ENCODE results near the gene APH1B. TPM values are rescaled to one million over a fixed set of nuclear protein-coding genes. Genes with fewer than 3 reads are reported as not detected.

The APH1B gene
- total and polyA plus RNA-seq, 2 of the 4 experiments (the other 2 are of a cell fraction), result 7.0 to 7.7 TPM

DNA sequence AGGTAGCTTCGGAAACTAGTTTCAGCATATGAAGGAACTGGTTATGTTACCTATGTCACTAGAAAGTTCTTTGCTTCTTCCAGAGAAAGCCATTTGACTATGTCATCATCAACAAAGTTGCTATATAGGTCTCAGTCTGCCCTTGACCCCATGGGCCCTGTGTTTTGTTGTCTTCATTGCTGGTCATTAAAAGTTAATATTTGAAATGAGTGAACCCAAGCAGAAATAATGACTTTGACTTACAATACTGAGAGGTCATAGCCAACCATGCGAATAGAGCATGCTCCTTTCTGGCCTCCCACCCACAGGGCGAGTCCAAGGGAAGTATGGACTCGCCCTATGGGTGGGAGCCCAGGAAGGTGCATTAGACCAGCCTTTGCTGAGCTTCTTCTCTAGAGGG lies 40.9 kb downstream of the APH1B start:
- Histone ChIP-seq H2BK120ac (ENCODE audit: low read depth, low read length) (no peak overlapping the region), H3K36me3 (ENCODE audit: control insufficient read depth, insufficient read depth, low read length) (no peaks in the 10 kb centered on the region), H3K27ac (ENCODE audit: insufficient read depth, low read length) (no peak overlapping the region), H2AFZ (replicated peaks; ENCODE audit: low read length, poor library complexity) (no peak overlapping the region), H3K23ac (ENCODE audit: low read depth, low read length) (no peak overlapping the region), H2BK5ac (ENCODE audit: low read depth, low read length, poor library complexity, severe bottlenecking) (no peak overlapping the region), H3K4me3 (ENCODE audit: insufficient read depth, low read depth, low read length) (no peak overlapping the region), H3K27me3 (ENCODE audit: control insufficient read depth, insufficient read depth, low read length) (no peaks in the 10 kb centered on the region), H4K8ac (ENCODE audit: low read depth in 2 of 2, low read length in 2 of 2) (no peak overlapping the region), H4K20me1 (ENCODE audit: insufficient read depth, low read length) (no peaks in the 10 kb centered on the region), H3K9me3 (ENCODE audit: control insufficient read depth, insufficient read depth, low read length) (no peaks in the 10 kb centered on the region), H3K18ac (ENCODE audit: low read depth, low read length) (no peak overlapping the region), H2BK15ac (ENCODE audit: low read depth, low read length) (no peak overlapping the region), H4K91ac (ENCODE audit: insufficient read depth, low read depth, low read length) (no peak overlapping the region), H3K79me1 (ENCODE audit: low read depth in 1 of 2, low read length in 2 of 2) (no peaks in the 10 kb centered on the region), H2BK20ac (ENCODE audit: low read depth, low read length) (no peak overlapping the region), H3K9ac (ENCODE audit: low read depth, low read length) (no peak overlapping the region), H3K4me2 (ENCODE audit: low read depth, low read length) (no peak overlapping the region), H2AK9ac (replicated peaks; ENCODE audit: low read depth, low read length, poor library complexity) (no peak overlapping the region), H3K9me1 (ENCODE audit: insufficient read depth, low read length) (no peaks in the 10 kb centered on the region), H3K4ac (ENCODE audit: low read depth, low read length) (no peak overlapping the region), H3K56ac (ENCODE audit: extremely low read depth, insufficient read depth, low read length) (no peak overlapping the region), H2AK5ac (ENCODE audit: low read depth, low read length) (no peak overlapping the region), H3K14ac (replicated peaks; ENCODE audit: low read depth, low read length) (no peak overlapping the region), H4K5ac (ENCODE audit: low read depth, low read length) (no peak overlapping the region), H3K4me1 (ENCODE audit: control insufficient read depth, insufficient read depth, low read length) (peaks cover 2% of the 10 kb centered on the region; the same call in 1 of the 2 replicates)
- TF ChIP-seq MXI1 (IDR thresholded peaks at IDR 0.05; ENCODE audit: borderline replicate concordance, low read depth, low read length), result no peak
- TF ChIP-seq SMC3 (IDR thresholded peaks at IDR 0.05; ENCODE audit: low read depth, low read length), result no peak
- TF ChIP-seq MAFK (IDR thresholded peaks at IDR 0.05; ENCODE audit: low read depth, low read length), result no peak
- TF ChIP-seq CHD1 (IDR thresholded peaks at IDR 0.05; ENCODE audit: low read depth, low read length), result no peak
- TF ChIP-seq MAZ (IDR thresholded peaks at IDR 0.05; ENCODE audit: borderline replicate concordance, low read depth, low read length), result no peak
- TF ChIP-seq, protein P1, sequence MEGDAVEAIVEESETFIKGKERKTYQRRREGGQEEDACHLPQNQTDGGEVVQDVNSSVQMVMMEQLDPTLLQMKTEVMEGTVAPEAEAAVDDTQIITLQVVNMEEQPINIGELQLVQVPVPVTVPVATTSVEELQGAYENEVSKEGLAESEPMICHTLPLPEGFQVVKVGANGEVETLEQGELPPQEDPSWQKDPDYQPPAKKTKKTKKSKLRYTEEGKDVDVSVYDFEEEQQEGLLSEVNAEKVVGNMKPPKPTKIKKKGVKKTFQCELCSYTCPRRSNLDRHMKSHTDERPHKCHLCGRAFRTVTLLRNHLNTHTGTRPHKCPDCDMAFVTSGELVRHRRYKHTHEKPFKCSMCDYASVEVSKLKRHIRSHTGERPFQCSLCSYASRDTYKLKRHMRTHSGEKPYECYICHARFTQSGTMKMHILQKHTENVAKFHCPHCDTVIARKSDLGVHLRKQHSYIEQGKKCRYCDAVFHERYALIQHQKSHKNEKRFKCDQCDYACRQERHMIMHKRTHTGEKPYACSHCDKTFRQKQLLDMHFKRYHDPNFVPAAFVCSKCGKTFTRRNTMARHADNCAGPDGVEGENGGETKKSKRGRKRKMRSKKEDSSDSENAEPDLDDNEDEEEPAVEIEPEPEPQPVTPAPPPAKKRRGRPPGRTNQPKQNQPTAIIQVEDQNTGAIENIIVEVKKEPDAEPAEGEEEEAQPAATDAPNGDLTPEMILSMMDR (conservative IDR thresholded peaks at IDR 0.05; ENCODE audit: low read depth, low read length), result no peak
- TF ChIP-seq, protein P2, sequence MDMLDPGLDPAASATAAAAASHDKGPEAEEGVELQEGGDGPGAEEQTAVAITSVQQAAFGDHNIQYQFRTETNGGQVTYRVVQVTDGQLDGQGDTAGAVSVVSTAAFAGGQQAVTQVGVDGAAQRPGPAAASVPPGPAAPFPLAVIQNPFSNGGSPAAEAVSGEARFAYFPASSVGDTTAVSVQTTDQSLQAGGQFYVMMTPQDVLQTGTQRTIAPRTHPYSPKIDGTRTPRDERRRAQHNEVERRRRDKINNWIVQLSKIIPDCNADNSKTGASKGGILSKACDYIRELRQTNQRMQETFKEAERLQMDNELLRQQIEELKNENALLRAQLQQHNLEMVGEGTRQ (IDR thresholded peaks at IDR 0.05; ENCODE audit: low read depth, low read length), result no peak
- TF ChIP-seq POLR2A (IDR thresholded peaks at IDR 0.05; ENCODE audit: low read depth, low read length), result no peak
- TF ChIP-seq CEBPB (IDR thresholded peaks at IDR 0.05; ENCODE audit: low read depth, low read length), result no peak
- no peak for TF ChIP-seq NFE2L2 (IDR thresholded peaks at IDR 0.05; ENCODE audit: low read depth, low read length)
- TF ChIP-seq BHLHE40 (IDR thresholded peaks at IDR 0.05; ENCODE audit: low read depth, low read length), result no peak
- TF ChIP-seq, protein P3, sequence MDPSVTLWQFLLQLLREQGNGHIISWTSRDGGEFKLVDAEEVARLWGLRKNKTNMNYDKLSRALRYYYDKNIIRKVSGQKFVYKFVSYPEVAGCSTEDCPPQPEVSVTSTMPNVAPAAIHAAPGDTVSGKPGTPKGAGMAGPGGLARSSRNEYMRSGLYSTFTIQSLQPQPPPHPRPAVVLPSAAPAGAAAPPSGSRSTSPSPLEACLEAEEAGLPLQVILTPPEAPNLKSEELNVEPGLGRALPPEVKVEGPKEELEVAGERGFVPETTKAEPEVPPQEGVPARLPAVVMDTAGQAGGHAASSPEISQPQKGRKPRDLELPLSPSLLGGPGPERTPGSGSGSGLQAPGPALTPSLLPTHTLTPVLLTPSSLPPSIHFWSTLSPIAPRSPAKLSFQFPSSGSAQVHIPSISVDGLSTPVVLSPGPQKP (IDR thresholded peaks at IDR 0.05; ENCODE audit: borderline replicate concordance, low read depth, low read length), result no peak
- TF ChIP-seq FOS (IDR thresholded peaks at IDR 0.05; ENCODE audit: low read depth, low read length), result no peak
- dilution Hi-C loops (cut with HindIII; ENCODE audit: low sequenced_read_pairs, unreplicated experiment) (no loop called here), intact Hi-C loops (cut with micrococcal nuclease) (no loop called here), in situ Hi-C loops (cut with MboI; ENCODE audit: low sequenced_read_pairs) (no loop called here)
- POLR2A ChIA-PET (ENCODE audit: unreplicated experiment), result no interaction called here
- CTCF ChIA-PET, result no interaction called here
- ATAC-seq (ENCODE audit: low read depth), result no peak
- no TSS peak for BruUV-seq (replicated peaks)
- no peak for DNase-seq
- no CpG with 5 or more reads among the region's 4 CpGs for WGBS, 2 experiments (ENCODE audit: extremely low coverage in 2 of 2, insufficient read length in 1 of 2)

Measured in IMR-90 (cell line).